Measurements from ENCODE around the gene PRDX3. TPM values are rescaled to one million over a fixed set of nuclear protein-coding genes. Genes with fewer than 3 reads are reported as not detected.
A peak's percentile ranks its signal among the peaks of the same experiment; 100 is the strongest.

Gene PRDX3
- total RNA-seq, 1 donor from 2014 or later: 83.2 TPM

DNA sequence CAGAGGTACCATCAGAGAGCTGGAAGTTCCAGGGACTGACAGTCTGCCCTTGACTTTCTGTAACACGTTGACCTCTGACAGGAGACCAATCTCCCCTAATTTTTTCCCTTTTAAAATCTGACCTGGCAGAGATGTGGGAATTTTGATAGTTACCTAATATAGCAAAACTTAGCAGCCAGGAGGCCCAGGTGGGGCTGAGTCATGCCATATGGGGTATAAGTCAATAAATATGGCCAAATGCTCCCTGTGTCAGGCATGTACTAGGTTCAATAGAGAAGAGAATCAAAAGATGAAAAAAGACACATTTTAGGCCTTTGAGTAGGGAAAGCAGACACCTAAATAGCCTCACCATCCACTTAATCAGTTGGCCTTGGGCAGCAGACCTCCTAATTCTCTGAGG is 22.6 kb upstream of the PRDX3 start:
- intact Hi-C loops (cut with DNase I): no loop called here
- Histone ChIP-seq H3K4me1 (peaks cover 7% of the 10 kb centered on the region), H3K4me3 (no peak overlapping the region), H3K9me3 (no peaks in the 10 kb centered on the region), H3K27me3 (no peaks in the 10 kb centered on the region), H3K27ac (no peak overlapping the region), H3K36me3 (no peaks in the 10 kb centered on the region)
- DNase-seq (ENCODE audit: extremely low spot score in 2 of 2): no peak
- TF ChIP-seq, protein P1, sequence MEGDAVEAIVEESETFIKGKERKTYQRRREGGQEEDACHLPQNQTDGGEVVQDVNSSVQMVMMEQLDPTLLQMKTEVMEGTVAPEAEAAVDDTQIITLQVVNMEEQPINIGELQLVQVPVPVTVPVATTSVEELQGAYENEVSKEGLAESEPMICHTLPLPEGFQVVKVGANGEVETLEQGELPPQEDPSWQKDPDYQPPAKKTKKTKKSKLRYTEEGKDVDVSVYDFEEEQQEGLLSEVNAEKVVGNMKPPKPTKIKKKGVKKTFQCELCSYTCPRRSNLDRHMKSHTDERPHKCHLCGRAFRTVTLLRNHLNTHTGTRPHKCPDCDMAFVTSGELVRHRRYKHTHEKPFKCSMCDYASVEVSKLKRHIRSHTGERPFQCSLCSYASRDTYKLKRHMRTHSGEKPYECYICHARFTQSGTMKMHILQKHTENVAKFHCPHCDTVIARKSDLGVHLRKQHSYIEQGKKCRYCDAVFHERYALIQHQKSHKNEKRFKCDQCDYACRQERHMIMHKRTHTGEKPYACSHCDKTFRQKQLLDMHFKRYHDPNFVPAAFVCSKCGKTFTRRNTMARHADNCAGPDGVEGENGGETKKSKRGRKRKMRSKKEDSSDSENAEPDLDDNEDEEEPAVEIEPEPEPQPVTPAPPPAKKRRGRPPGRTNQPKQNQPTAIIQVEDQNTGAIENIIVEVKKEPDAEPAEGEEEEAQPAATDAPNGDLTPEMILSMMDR (IDR thresholded peaks at IDR 0.05): no peak
- TF ChIP-seq POLR2A (IDR thresholded peaks at IDR 0.05): no peak
- no peak for TF ChIP-seq POLR2AphosphoS5 (IDR thresholded peaks at IDR 0.05; ENCODE audit: insufficient read depth in 1 of 2, low read depth in 1 of 2)

DNA sequence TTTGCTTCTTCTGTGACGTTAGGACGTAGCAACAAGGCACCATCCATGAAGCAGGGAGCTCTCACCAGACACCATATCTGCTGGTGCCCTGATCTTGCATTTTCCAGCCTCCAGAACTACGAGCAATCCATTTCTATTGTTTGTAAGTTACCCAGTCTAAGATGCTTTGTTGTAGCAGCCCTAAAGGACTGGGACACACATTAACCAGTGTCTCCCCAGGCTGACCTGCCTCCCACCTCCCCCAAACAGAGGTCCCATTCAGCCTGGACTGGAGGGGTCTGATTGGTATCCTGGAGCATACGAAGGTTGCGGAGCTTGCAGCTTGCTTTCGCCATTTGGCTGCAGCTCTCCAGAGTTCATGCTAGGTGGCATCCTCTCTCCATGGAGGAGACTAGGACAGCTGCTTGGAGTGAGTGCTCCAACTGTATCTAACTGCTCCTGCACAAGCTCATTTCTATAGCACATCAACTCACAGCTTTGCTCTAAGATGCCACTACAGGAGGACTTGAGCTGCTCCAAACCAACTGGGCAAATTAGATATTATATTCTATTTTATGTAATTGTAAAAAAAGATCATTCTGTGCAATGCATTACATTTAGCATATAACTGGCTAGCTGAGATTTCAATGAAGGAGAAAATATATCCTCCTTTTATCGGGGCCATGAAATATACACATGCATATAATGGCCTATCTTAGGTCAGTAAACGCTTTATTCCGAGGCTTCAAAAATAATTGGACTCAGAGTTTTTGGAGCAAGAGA is 20.8 kb upstream of the PRDX3 start:
- no peak for TF ChIP-seq POLR2A (IDR thresholded peaks at IDR 0.05)
- TF ChIP-seq, protein P1 (IDR thresholded peaks at IDR 0.05): peak; percentile 34 to 68 (median 64)
- H3K9me3 ChIP-seq: no peaks in the 10 kb centered on the region
- intact Hi-C loops (cut with DNase I): no loop called here
- H3K4me3 ChIP-seq: no peak overlapping the region
- no peak overlapping the region for H3K27ac ChIP-seq
- no peaks in the 10 kb centered on the region for H3K27me3 ChIP-seq
- H3K4me1 ChIP-seq: no peaks in the 10 kb centered on the region
- no peaks in the 10 kb centered on the region for H3K36me3 ChIP-seq
- no peak for DNase-seq (ENCODE audit: extremely low spot score in 2 of 2)

DNA sequence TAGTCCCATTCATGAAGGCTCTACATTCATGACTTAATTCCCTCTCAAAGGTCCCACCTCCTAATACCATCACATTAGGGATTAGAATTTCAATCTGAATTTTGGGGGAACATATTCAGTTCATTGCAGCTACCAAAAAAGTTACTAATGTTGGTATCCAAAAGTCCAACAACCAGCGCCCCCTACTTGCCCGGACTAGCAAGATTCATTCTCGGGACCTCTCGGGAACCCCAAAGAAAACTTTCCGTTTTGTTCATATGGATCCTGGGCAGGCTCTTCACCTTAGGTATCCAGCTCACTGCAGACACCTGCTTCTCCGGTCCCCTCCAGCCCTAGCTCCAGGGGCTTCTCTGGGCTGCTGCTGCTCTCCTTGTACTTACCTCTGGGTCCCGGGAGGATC is 19.8 kb upstream of the PRDX3 start:
- no peak for TF ChIP-seq POLR2AphosphoS5 (IDR thresholded peaks at IDR 0.05; ENCODE audit: insufficient read depth in 1 of 2, low read depth in 1 of 2)
- TF ChIP-seq, protein P1 (IDR thresholded peaks at IDR 0.05): no peak
- no peak for TF ChIP-seq POLR2A (IDR thresholded peaks at IDR 0.05)
- H3K27ac ChIP-seq: no peak overlapping the region
- no peaks in the 10 kb centered on the region for H3K36me3 ChIP-seq
- no peak overlapping the region for H3K4me3 ChIP-seq
- H3K9me3 ChIP-seq: no peaks in the 10 kb centered on the region
- H3K4me1 ChIP-seq: no peaks in the 10 kb centered on the region
- DNase-seq (ENCODE audit: extremely low spot score in 2 of 2): no peak
- intact Hi-C loops (cut with DNase I): no loop called here
- H3K27me3 ChIP-seq: no peaks in the 10 kb centered on the region

DNA sequence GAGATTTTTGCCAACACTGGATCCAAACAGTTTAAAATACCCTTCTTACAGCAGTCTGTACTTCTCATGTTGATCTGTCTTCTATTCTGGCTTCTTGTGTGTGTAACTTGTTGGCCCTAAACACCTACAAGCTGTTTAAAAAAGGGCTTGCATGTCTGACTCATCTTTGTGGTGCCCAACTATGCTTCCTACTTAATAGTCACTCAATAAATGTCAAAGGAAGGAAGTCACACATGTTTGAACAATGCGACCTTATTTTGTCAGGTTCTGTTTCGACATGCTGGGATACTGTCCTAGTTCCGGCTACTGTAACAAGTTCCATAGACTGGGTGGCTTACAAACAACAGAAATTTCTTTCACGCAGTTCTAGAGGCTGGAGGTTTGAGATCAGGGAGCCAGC is 19.3 kb upstream of the PRDX3 start:
- no peak for DNase-seq (ENCODE audit: extremely low spot score in 2 of 2)
- Histone ChIP-seq H3K9me3 (no peaks in the 10 kb centered on the region), H3K27me3 (no peaks in the 10 kb centered on the region), H3K4me1 (no peaks in the 10 kb centered on the region), H3K27ac (no peak overlapping the region), H3K36me3 (no peaks in the 10 kb centered on the region), H3K4me3 (no peak overlapping the region)
- intact Hi-C loops (cut with DNase I): no loop called here
- no peak for TF ChIP-seq POLR2A (IDR thresholded peaks at IDR 0.05)
- peak in 1 of 2 donors; percentile 80 for TF ChIP-seq POLR2AphosphoS5 (IDR thresholded peaks at IDR 0.05; ENCODE audit: insufficient read depth in 1 of 2, low read depth in 1 of 2)

DNA sequence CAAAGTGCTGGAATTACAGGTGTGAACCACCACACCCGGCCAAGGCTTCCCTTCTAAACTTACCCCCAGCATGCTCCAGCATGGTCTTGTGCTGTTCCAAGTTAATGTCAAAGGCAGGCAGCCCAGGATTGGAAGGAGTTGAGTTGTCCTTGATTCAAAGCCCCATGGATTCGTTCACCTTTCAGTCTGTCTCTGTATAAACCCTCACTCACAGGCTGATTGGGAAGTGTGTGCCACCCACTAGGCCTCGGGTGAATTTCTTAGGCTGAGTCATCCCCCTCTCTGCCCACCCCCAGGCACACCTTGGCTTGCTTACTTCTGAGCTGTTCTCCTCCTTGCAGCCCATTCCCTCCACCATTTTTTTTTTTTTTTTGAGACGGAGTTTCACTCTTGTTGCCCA is 13.3 kb upstream of the PRDX3 start:
- TF ChIP-seq POLR2A (IDR thresholded peaks at IDR 0.05) (no peak), POLR2AphosphoS5 (IDR thresholded peaks at IDR 0.05; ENCODE audit: insufficient read depth in 1 of 2, low read depth in 1 of 2) (no peak)
- TF ChIP-seq, protein P1 (IDR thresholded peaks at IDR 0.05): no peak
- intact Hi-C loops (cut with DNase I): no loop called here
- Histone ChIP-seq H3K27ac (no peak overlapping the region), H3K36me3 (no peaks in the 10 kb centered on the region), H3K4me3 (no peak overlapping the region), H3K4me1 (no peaks in the 10 kb centered on the region), H3K9me3 (no peaks in the 10 kb centered on the region), H3K27me3 (no peaks in the 10 kb centered on the region)
- no peak for DNase-seq (ENCODE audit: extremely low spot score in 2 of 2)
